ENCODE measurements around the gene SURF1. TPM values are rescaled to one million over a fixed set of nuclear protein-coding genes. Genes with fewer than 3 reads are reported as not detected.
A peak's percentile ranks its signal among the peaks of the same experiment; 100 is the strongest.

The SURF1 gene
- total and polyA plus RNA-seq, 9 of the 15 experiments (the other 6 are each of a cell fraction or from before 2014, with no cell fraction given): 16.1 to 31.3 (median 20.9) TPM

DNA sequence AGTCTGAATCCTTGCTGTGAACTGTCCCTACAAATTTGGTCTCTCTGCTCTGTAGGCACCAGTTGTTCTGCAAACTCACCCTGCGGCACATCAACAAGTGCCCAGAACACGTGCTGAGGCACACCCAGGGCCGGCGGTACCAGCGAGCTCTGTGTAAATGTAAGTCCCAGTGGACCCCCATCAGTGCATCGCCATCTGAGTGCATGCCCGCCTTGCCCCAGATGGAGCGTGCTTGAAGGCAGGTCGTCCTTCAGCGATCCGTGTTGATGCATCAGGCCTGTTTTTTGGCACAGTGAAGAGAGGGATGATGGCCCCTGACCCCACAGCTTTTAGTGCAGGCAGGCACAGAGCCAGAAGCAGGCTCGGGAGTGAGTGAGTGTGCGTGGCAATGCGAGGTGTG, 1.4 kb upstream of the SURF1 start:
- no peaks in the 10 kb centered on the region for H3K9me3 ChIP-seq (replicated peaks; ENCODE audit: control insufficient read depth, insufficient read depth, low read depth, low read length)
- no peak for ATAC-seq
- H3K27me3 ChIP-seq (ENCODE audit: control insufficient read depth in 2 of 2, insufficient read depth in 2 of 2, low read length in 2 of 2): no peaks in the 10 kb centered on the region
- H3K4me3 ChIP-seq: peak overlapping the region; percentile 67; the same call in 1 of the 2 replicates
- ChIA-PET POLR2A (interaction anchor here (1.0 to 7.4 kb wide), 4 partner anchors 9 to 14 kb away, joined by 4 to 109 read pairs (median 7); partner anchors contain the start of genes MED22 and RPL7A), CTCF (ENCODE audit: low intra/inter-chr PET ratio) (interaction anchor here (0.6 kb wide), 1 partner anchor 69 kb away, joined by 3 read pairs; no protein-coding TSS in a partner anchor)
- intact Hi-C loops (cut with micrococcal nuclease): loop anchor here (2.0 kb wide), 1 partner anchor 129 kb away; no protein-coding TSS in a partner anchor
- no peak overlapping the region for H3K27ac ChIP-seq (ENCODE audit: extremely low read depth, low read depth, low read length)
- FAIRE-seq: no peak
- no peak overlapping the region for H3K4me2 ChIP-seq (ENCODE audit: insufficient read depth, low read length)
- WGBS (ENCODE audit: insufficient coverage, low coverage, missing lambda C conversion rate): 82% methylated on average over 14 of the region's 14 CpGs
- in situ Hi-C loops (cut with MboI): no loop called here
- BruUV-seq (replicated peaks): no TSS peak
- TF ChIP-seq FOXM1 (IDR thresholded peaks at IDR 0.05; ENCODE audit: low read depth) (no peak), FOXM1 (CRISPR knock-in tag; IDR thresholded peaks at IDR 0.05; ENCODE audit: low read depth) (no peak), GTF2E2 (tag; IDR thresholded peaks at IDR 0.05) (no peak), RBM22 (IDR thresholded peaks at IDR 0.05; ENCODE audit: low read depth, low read length, poor library complexity, severe bottlenecking) (no peak), PTBP1 (IDR thresholded peaks at IDR 0.05; ENCODE audit: low read depth, low read length) (no peak), DPF2 (IDR thresholded peaks at IDR 0.05) (no peak), FOXJ3 (CRISPR knock-in tag; IDR thresholded peaks at IDR 0.05) (no peak), ZNF408 (CRISPR knock-in tag; IDR thresholded peaks at IDR 0.05; ENCODE audit: low read depth) (no peak), HNRNPLL (IDR thresholded peaks at IDR 0.05; ENCODE audit: low read depth, low read length, poor library complexity, severe bottlenecking) (no peak), EGR1 (conservative IDR thresholded peaks at IDR 0.05) (no peak)
- TF ChIP-seq, protein P1, sequence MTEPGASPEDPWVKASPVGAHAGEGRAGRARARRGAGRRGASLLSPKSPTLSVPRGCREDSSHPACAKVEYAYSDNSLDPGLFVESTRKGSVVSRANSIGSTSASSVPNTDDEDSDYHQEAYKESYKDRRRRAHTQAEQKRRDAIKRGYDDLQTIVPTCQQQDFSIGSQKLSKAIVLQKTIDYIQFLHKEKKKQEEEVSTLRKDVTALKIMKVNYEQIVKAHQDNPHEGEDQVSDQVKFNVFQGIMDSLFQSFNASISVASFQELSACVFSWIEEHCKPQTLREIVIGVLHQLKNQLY (CRISPR knock-in tag; conservative IDR thresholded peaks at IDR 0.05): no peak
- TF ChIP-seq, protein P2, sequence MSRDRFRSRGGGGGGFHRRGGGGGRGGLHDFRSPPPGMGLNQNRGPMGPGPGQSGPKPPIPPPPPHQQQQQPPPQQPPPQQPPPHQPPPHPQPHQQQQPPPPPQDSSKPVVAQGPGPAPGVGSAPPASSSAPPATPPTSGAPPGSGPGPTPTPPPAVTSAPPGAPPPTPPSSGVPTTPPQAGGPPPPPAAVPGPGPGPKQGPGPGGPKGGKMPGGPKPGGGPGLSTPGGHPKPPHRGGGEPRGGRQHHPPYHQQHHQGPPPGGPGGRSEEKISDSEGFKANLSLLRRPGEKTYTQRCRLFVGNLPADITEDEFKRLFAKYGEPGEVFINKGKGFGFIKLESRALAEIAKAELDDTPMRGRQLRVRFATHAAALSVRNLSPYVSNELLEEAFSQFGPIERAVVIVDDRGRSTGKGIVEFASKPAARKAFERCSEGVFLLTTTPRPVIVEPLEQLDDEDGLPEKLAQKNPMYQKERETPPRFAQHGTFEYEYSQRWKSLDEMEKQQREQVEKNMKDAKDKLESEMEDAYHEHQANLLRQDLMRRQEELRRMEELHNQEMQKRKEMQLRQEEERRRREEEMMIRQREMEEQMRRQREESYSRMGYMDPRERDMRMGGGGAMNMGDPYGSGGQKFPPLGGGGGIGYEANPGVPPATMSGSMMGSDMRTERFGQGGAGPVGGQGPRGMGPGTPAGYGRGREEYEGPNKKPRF (IDR thresholded peaks at IDR 0.05; ENCODE audit: low read depth, low read length): no peak
- TF ChIP-seq, protein P3, sequence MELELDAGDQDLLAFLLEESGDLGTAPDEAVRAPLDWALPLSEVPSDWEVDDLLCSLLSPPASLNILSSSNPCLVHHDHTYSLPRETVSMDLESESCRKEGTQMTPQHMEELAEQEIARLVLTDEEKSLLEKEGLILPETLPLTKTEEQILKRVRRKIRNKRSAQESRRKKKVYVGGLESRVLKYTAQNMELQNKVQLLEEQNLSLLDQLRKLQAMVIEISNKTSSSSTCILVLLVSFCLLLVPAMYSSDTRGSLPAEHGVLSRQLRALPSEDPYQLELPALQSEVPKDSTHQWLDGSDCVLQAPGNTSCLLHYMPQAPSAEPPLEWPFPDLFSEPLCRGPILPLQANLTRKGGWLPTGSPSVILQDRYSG (tag; conservative IDR thresholded peaks at IDR 0.05; ENCODE audit: low read depth): no peak
- H2AFZ ChIP-seq (ENCODE audit: low read depth, low read length): no peak overlapping the region
- no peaks in the 10 kb centered on the region for H3K9me1 ChIP-seq (ENCODE audit: control insufficient read depth, insufficient read depth, low read length)
- peaks cover 33% of the 10 kb centered on the region for H4K20me1 ChIP-seq (replicated peaks; ENCODE audit: control insufficient read depth, insufficient read depth, low read length)
- peak overlapping the region in 1 of 2 experiments; percentile 93; a peak in 2 of 4 replicates for H3K9ac ChIP-seq (ENCODE audit: insufficient read depth in 1 of 2, low read depth in 2 of 2, low read length in 2 of 2)
- peaks cover 17 to 50% of the 10 kb centered on the region in 2 experiments; a peak in 4 of 5 replicates for H3K4me1 ChIP-seq (replicated peaks in 1 of 2; ENCODE audit: control insufficient read depth in 2 of 2, insufficient read depth in 2 of 2, low read length in 2 of 2)
- H3K79me2 ChIP-seq (ENCODE audit: control insufficient read depth, insufficient read depth, low read length): peaks cover 36% of the 10 kb centered on the region
- no peak for DNase-seq (ENCODE audit: extremely low read depth in 1 of 4, low spot score in 3 of 4)
- H3K36me3 ChIP-seq (ENCODE audit: control insufficient read depth, insufficient read depth, low read length): peaks cover 71% of the 10 kb centered on the region; the same call in 2 of the 3 replicates
